Transverse colon (tissue), 4 donors: Measurements from ENCODE around the gene MAGEA9.

ENCODE experiments used
- EP300 ChIP-seq: sonication (generic); formaldehyde crosslinking; IDR thresholded peaks from one replicate; pipeline ENCODE4 v1.6.1; 2017; ENCODE audit warnings: antibody characterized with exemption, low read depth
- POLR2A ChIP-seq: fragments of 450-650 bp; IDR thresholded peaks from one replicate; pipeline ENCODE4 v1.6.1; 2016; ENCODE audit warnings: antibody characterized with exemption, mild to moderate bottlenecking, moderate library complexity
- POLR2AphosphoS5 ChIP-seq, 3 donors: sonication (generic); formaldehyde crosslinking; IDR thresholded peaks; one replicate each; pipeline ENCODE4 v1.6.1; 2016; ENCODE audit warnings: antibody characterized with exemption in 3 of 3
- TF ChIP-seq, protein P1 (sequence below), 5 experiments: fragments of 200-600 bp in 3 of 5; fragments of 450-650 bp in 2 of 5; sonication (generic) in 3 of 5; IDR thresholded peaks; 1 replicate in 2 of 5; 2 replicates in 3 of 5; pipeline ENCODE4 v1.5.1; 2016 to 2017; ENCODE audit warnings: antibody characterized with exemption in 5 of 5, inconsistent platforms in 3 of 5, mild to moderate bottlenecking in 2 of 5, moderate library complexity in 1 of 5

GRCh38 chrX:149807747-149808458, 26.2 kb downstream of the MAGEA9 start:
- TF ChIP-seq POLR2AphosphoS5 (IDR thresholded peaks at IDR 0.05) (no peak), POLR2A (no peak), EP300 (no peak)
- TF ChIP-seq, protein P1, sequence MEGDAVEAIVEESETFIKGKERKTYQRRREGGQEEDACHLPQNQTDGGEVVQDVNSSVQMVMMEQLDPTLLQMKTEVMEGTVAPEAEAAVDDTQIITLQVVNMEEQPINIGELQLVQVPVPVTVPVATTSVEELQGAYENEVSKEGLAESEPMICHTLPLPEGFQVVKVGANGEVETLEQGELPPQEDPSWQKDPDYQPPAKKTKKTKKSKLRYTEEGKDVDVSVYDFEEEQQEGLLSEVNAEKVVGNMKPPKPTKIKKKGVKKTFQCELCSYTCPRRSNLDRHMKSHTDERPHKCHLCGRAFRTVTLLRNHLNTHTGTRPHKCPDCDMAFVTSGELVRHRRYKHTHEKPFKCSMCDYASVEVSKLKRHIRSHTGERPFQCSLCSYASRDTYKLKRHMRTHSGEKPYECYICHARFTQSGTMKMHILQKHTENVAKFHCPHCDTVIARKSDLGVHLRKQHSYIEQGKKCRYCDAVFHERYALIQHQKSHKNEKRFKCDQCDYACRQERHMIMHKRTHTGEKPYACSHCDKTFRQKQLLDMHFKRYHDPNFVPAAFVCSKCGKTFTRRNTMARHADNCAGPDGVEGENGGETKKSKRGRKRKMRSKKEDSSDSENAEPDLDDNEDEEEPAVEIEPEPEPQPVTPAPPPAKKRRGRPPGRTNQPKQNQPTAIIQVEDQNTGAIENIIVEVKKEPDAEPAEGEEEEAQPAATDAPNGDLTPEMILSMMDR (IDR thresholded peaks at IDR 0.05), result no peak
